ENCODE measurements around the gene LCN12. TPM values are rescaled to one million over a fixed set of nuclear protein-coding genes. Genes with fewer than 3 reads are reported as not detected.

Gene LCN12
- total RNA-seq, 1 donor from 2014 or later = 2.9 TPM

DNA sequence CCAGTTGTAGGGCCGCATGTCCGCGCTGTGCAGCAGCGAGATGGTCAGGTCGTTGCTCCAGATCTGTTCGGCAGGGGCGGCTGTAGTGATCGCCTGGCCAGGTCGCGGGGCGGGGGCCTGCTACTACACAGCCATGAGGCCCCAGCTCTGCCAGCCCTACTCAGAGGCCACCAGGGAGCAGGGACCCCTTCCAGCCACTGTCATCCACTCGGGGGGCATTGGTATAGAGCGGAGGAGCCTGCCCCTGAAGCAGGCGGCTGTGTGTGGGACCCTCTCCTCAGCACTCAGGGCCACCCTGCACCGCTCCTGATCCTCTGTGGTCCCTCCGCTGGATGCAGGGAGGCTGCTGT is 9.2 kb upstream of the LCN12 start:
- peaks cover 9% of the 10 kb centered on the region for H3K9me3 Mint-ChIP-seq (ENCODE audit: unreplicated experiment)
- no peak overlapping the region for H3K4me3 Mint-ChIP-seq (ENCODE audit: unreplicated experiment)
- no peaks in the 10 kb centered on the region for H3K36me3 Mint-ChIP-seq (ENCODE audit: unreplicated experiment)
- H3K27me3 Mint-ChIP-seq (ENCODE audit: unreplicated experiment) = peaks cover 7% of the 10 kb centered on the region
- TF ChIP-seq, protein P1, sequence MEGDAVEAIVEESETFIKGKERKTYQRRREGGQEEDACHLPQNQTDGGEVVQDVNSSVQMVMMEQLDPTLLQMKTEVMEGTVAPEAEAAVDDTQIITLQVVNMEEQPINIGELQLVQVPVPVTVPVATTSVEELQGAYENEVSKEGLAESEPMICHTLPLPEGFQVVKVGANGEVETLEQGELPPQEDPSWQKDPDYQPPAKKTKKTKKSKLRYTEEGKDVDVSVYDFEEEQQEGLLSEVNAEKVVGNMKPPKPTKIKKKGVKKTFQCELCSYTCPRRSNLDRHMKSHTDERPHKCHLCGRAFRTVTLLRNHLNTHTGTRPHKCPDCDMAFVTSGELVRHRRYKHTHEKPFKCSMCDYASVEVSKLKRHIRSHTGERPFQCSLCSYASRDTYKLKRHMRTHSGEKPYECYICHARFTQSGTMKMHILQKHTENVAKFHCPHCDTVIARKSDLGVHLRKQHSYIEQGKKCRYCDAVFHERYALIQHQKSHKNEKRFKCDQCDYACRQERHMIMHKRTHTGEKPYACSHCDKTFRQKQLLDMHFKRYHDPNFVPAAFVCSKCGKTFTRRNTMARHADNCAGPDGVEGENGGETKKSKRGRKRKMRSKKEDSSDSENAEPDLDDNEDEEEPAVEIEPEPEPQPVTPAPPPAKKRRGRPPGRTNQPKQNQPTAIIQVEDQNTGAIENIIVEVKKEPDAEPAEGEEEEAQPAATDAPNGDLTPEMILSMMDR (IDR thresholded peaks at IDR 0.05; ENCODE audit: partially characterized antibody, unreplicated experiment) = no peak
- peaks cover 2% of the 10 kb centered on the region for H3K4me1 Mint-ChIP-seq (ENCODE audit: low read depth, unreplicated experiment)
- no peak overlapping the region for H3K27ac Mint-ChIP-seq (ENCODE audit: unreplicated experiment)
- DNase-seq = no peak

DNA sequence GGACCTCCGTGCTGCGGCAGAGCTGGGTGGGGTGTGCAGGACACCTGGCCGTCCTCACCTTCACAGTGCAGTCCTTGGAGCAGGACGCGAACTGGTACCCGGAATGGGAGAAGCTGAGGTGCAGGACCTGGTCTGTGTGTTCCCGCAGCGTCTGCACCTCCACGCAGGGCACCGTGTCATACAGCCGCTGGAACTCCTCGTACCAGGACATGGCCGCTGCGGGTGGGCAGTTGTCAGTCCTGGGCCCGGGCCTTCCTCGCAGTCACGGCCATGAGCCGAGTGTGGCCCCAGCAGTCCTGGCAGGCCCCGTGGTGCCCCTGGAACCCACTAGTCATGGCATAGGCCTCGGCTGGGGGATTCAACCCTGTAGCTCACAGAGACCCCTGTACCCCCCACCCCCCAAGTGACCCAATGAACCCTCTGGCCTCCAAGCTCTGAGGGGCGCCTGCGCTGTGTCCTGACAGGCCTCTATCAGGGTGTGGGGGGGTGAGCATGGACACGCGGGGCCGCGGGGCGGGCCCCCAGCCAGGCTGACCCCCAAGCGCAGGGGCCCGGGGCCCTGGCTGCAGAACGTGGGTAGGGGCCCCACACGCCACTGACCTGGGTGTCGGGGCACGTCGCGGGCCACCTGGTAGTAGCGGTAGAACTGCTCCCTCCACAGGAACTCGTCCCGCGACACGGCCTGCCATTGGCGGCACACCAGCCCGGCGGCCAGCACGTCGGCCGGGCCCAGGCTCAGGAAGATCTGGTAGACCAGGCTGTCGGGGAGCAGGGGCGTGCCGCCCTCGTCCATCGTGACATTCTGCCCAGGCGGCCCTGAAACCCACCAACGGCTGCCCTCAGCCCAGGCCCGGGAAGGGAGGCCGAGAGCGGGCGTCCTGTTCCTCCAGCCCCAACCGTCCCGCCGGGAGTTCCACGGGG is 8.5 kb upstream of the LCN12 start:
- TF ChIP-seq, protein P1 (IDR thresholded peaks at IDR 0.05; ENCODE audit: partially characterized antibody, unreplicated experiment) = no peak
- no peaks in the 10 kb centered on the region for H3K36me3 Mint-ChIP-seq (ENCODE audit: unreplicated experiment)
- peak; percentile 63 for DNase-seq
- peaks cover 5% of the 10 kb centered on the region for H3K9me3 Mint-ChIP-seq (ENCODE audit: unreplicated experiment)
- peaks cover 2% of the 10 kb centered on the region for H3K4me1 Mint-ChIP-seq (ENCODE audit: low read depth, unreplicated experiment)
- no peak overlapping the region for H3K27ac Mint-ChIP-seq (ENCODE audit: unreplicated experiment)
- peaks cover 8% of the 10 kb centered on the region for H3K27me3 Mint-ChIP-seq (ENCODE audit: unreplicated experiment)
- H3K4me3 Mint-ChIP-seq (ENCODE audit: unreplicated experiment) = peak overlapping the region; percentile 76

DNA sequence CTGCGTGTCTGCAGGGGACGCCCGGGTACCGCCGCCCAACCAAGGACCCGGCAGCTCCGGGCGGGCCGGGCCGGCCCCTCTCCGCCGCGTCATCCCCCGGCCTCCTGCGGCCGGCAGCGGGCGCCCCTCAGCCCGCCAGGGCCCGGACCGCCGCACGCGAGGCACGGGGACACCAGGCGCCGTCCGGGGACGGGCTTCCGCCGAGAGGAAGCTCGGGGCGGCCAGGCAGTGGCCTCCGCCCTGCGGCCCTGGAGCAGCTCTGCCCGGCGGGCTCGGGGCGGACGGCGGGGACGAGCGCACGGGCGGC is 7.9 kb upstream of the LCN12 start:
- Mint-ChIP-seq H3K9me3 (ENCODE audit: unreplicated experiment) (peaks cover 4% of the 10 kb centered on the region), H3K36me3 (ENCODE audit: unreplicated experiment) (no peaks in the 10 kb centered on the region), H3K27me3 (ENCODE audit: unreplicated experiment) (peaks cover 5% of the 10 kb centered on the region), H3K4me1 (ENCODE audit: low read depth, unreplicated experiment) (peaks cover 2% of the 10 kb centered on the region), H3K4me3 (ENCODE audit: unreplicated experiment) (no peak overlapping the region), H3K27ac (ENCODE audit: unreplicated experiment) (no peak overlapping the region)
- no peak for DNase-seq
- TF ChIP-seq, protein P1 (IDR thresholded peaks at IDR 0.05; ENCODE audit: partially characterized antibody, unreplicated experiment) = no peak

DNA sequence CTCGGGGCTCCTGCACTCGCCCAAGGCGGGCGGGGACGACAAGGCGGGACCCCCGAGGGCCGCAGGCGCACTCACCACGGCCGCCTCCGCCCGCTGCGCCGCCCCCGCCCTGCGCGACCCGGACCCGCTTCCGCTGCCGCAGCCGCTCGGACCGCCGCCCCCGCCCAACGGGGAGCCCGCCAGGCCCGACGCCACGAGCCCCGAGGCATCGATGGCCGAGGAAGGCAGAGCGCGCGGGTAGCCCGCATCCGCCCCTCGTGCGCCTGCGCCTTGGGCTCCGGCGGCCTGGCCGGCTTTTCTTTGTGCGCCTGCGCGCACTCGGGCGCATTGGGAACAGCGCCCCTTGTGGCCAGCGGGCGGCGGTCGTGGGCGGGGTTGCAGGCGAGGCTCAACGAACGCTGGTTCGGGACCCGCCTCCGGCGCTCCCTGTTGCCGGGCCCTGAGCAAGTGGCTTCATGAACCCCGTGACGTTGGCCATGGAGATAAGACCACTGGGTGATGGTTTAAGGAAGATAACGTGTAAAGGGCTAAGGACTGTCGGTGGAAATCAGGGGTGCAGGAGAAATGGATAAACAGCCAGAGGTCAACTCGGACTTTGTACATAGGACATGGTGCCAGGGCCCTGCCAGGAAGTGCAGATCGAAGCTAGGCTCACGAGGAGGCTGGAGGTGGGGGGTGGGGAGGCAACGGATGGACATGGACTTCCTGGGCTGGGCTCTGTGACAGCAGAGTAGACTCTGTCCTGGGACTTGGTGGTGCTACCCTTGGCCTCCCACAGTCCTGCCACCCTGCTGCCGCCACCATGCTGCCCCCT is 7.3 kb upstream of the LCN12 start, which contains the start of the genes C8G and FBXW5:
C8G (plus strand) TSS at position 725 of the 814 bp plus-strand sequence; CDS start at position 803, 78 bp downstream.
FBXW5 (minus strand) TSS at position 220 of the 814 bp plus-strand sequence. CDS start 655 bp downstream, outside the sequence.
- TF ChIP-seq, protein P1 (IDR thresholded peaks at IDR 0.05; ENCODE audit: partially characterized antibody, unreplicated experiment) = peak; percentile 99
- Mint-ChIP-seq H3K4me1 (ENCODE audit: low read depth, unreplicated experiment) (peaks cover 2% of the 10 kb centered on the region), H3K27ac (ENCODE audit: unreplicated experiment) (peak within 1 kb of the TSS; percentile 53), H3K27me3 (ENCODE audit: unreplicated experiment) (peaks cover 5% of the 10 kb centered on the region), H3K9me3 (ENCODE audit: unreplicated experiment) (peaks cover 4% of the 10 kb centered on the region), H3K36me3 (ENCODE audit: unreplicated experiment) (no peaks in the 10 kb centered on the region), H3K4me3 (ENCODE audit: unreplicated experiment) (peak within 1 kb of the TSS; percentile 76)
- DNase-seq = peak; percentile 96

All from glutamatergic neuron (in vitro differentiated cells).